ENCODE data around the gene ZFY.

The ZFY gene

GRCh38 chrY:3016594-3016993, 81.4 kb downstream of the ZFY start:
- no peak for TF ChIP-seq CTCF (IDR thresholded peaks at IDR 0.05; ENCODE audit: control insufficient read depth, extremely low read depth, insufficient read depth)
- DNase-seq (ENCODE audit: low read depth): no peak
- H3K4me3 ChIP-seq (ENCODE audit: low read depth, low read length): no peak overlapping the region

GRCh38 chrY:3018546-3018945, 83.4 kb downstream of the ZFY start:
- H3K4me3 ChIP-seq (ENCODE audit: low read depth, low read length): no peak overlapping the region
- DNase-seq (ENCODE audit: low read depth): no peak
- no peak for TF ChIP-seq CTCF (IDR thresholded peaks at IDR 0.05; ENCODE audit: control insufficient read depth, extremely low read depth, insufficient read depth)

DNA sequence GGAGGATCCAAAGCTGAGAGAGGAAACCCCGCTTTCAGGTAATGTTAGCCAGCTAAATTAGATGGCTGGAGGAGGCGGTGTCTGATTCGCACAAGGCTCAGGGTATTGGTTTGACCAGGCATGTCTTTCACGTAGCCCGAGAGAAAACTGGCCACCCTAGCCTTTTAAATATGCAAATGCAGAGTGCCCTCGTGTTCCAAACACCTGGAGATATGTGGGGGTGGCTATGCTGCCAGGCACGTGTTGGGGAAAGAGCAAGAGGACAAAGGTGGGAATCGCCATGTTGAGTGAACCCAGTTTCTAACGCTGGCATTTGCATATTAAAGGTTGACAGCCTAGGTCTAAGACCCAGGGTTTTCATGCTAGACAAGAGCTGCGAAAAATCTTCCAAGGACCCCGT, 84.4 kb downstream of the ZFY start:
- no peak for DNase-seq (ENCODE audit: low read depth)
- H3K4me3 ChIP-seq (ENCODE audit: low read depth, low read length): no peak overlapping the region
- TF ChIP-seq CTCF (IDR thresholded peaks at IDR 0.05; ENCODE audit: control insufficient read depth, extremely low read depth, insufficient read depth): no peak

GRCh38 chrY:3021176-3021575, 86.0 kb downstream of the ZFY start:
- no peak for TF ChIP-seq CTCF (IDR thresholded peaks at IDR 0.05; ENCODE audit: control insufficient read depth, extremely low read depth, insufficient read depth)
- no peak overlapping the region for H3K4me3 ChIP-seq (ENCODE audit: low read depth, low read length)
- no peak for DNase-seq (ENCODE audit: low read depth)

- no peak for DNase-seq (ENCODE audit: low read depth)
- no peak overlapping the region for H3K4me3 ChIP-seq (ENCODE audit: low read depth, low read length)
- no peak for TF ChIP-seq CTCF (IDR thresholded peaks at IDR 0.05; ENCODE audit: control insufficient read depth, extremely low read depth, insufficient read depth)
Observed at GRCh38 chrY:3023606-3024005, 88.4 kb downstream of the ZFY start.

DNA sequence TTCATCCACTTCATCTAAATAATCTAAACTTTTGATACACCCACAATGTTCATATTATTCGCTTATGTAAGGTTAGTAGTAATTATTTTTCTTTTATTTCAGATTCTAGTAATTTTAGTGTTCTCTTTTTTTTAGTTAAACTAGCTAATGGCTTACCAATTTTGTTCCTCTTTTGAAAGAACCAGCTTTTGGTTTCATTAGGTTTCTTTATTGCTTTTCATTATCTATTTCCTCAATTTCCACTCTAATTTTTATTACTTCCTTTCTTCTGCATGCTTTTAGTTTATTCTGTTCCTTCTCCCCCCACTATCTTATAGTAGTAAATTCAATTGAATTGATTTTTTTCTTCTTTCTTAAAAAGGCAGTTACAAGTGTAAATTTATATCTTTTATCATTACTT, 90.2 kb downstream of the ZFY start:
- DNase-seq (ENCODE audit: low read depth): no peak
- no peak for TF ChIP-seq CTCF (IDR thresholded peaks at IDR 0.05; ENCODE audit: control insufficient read depth, extremely low read depth, insufficient read depth)
- no peak overlapping the region for H3K4me3 ChIP-seq (ENCODE audit: low read depth, low read length)
